Lower lobe of right lung (tissue), 2 donors: Measurements from ENCODE around the gene C15orf40. TPM values are rescaled to one million over a fixed set of nuclear protein-coding genes. Genes with fewer than 3 reads are reported as not detected.
A peak's percentile ranks its signal among the peaks of the same experiment; 100 is the strongest.
"Not testable (repeated sequence)": the region's sequence is repeated elsewhere in the genome, so short reads cannot be mapped to it uniquely, and the experiment has no call there.

Experiments used
- ATAC-seq, 2 donors: fragments of 200-7000 bp; cut with Tn5 transposase; one replicate each; pipeline ENCODE4 v1.9.1; 2020 to 2022; ENCODE audit warnings: mild to moderate bottlenecking in 2 of 2, moderate library complexity in 2 of 2
- DNase-seq: peaks from one replicate; pipeline ENCODE4 v3.0.0-alpha.2; 2020
- H3K27ac ChIP-seq: fragments of 200-600 bp; one replicate; pipeline ENCODE4 v1.8.0; 2022
- H3K27me3 ChIP-seq: fragments of 200-600 bp; one replicate; pipeline ENCODE4 v1.8.0; 2022; ENCODE audit warnings: low read depth
- H3K36me3 ChIP-seq: fragments of 200-600 bp; one replicate; pipeline ENCODE4 v1.8.0; 2022; ENCODE audit warnings: mild to moderate bottlenecking
- H3K4me1 ChIP-seq: fragments of 200-600 bp; one replicate; pipeline ENCODE4 v1.8.0; 2022
- H3K4me3 ChIP-seq: fragments of 200-600 bp; one replicate; pipeline ENCODE4 v1.8.0; 2022; ENCODE audit warnings: mild to moderate bottlenecking
- H3K9me3 ChIP-seq: fragments of 200-600 bp; one replicate; pipeline ENCODE4 v1.8.0; 2022
- intact Hi-C: fragments of 100-400 bp; cut with DNase I; formaldehyde crosslinking; loops from one replicate; pipeline ENCODE4 v1.11.0; 2022
- total RNA-seq: library from RNA; stranded (reverse); fragmentation: NEBNext Ultra II Directional; extraction: Animal tissue kit (Norgen Biotek cat#: 25700); gene quantifications from one replicate; pipeline ENCODE4 v1.2.1, GENCODE V29; 2021
- TF ChIP-seq, protein P1 (sequence below): fragments of 200-600 bp; IDR thresholded peaks from one replicate; pipeline ENCODE4 v1.8.0; 2022; ENCODE audit warnings: antibody characterized with exemption, mild to moderate bottlenecking
- donor health status: DM: no; HTN: yes; CAD: no; lungs with severe emphysema.

The C15orf40 gene
- total RNA-seq, 1 donor from 2014 or later: 17.8 TPM

DNA sequence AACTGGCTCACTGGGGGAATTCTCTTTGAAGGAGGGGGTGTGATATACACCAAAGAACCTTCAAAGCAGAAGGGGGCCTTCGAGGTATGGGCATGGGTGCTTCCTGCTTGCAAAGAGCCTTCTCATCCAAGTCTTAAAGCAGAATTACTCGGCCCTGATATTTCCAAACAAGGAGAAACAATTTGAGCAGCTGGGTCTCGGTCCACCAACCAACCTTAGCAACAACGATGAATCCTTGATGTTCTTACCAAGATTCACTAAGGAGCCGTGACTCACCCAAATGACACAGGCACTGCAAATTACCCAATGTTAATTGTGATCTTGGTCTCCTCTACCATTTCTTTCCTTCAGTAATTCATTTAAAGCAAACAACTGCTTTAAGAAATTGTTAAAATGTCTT lies 66.6 kb downstream of the C15orf40 start:
- Histone ChIP-seq H3K9me3 (no peaks in the 10 kb centered on the region), H3K4me1 (peaks cover 7% of the 10 kb centered on the region), H3K36me3 (no peaks in the 10 kb centered on the region), H3K27ac (no peak overlapping the region), H3K4me3 (no peak overlapping the region), H3K27me3 (no peaks in the 10 kb centered on the region)
- TF ChIP-seq, protein P1, sequence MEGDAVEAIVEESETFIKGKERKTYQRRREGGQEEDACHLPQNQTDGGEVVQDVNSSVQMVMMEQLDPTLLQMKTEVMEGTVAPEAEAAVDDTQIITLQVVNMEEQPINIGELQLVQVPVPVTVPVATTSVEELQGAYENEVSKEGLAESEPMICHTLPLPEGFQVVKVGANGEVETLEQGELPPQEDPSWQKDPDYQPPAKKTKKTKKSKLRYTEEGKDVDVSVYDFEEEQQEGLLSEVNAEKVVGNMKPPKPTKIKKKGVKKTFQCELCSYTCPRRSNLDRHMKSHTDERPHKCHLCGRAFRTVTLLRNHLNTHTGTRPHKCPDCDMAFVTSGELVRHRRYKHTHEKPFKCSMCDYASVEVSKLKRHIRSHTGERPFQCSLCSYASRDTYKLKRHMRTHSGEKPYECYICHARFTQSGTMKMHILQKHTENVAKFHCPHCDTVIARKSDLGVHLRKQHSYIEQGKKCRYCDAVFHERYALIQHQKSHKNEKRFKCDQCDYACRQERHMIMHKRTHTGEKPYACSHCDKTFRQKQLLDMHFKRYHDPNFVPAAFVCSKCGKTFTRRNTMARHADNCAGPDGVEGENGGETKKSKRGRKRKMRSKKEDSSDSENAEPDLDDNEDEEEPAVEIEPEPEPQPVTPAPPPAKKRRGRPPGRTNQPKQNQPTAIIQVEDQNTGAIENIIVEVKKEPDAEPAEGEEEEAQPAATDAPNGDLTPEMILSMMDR: no peak
- DNase-seq (no peak), ATAC-seq (no peak)
- intact Hi-C loops: no loop called here

DNA sequence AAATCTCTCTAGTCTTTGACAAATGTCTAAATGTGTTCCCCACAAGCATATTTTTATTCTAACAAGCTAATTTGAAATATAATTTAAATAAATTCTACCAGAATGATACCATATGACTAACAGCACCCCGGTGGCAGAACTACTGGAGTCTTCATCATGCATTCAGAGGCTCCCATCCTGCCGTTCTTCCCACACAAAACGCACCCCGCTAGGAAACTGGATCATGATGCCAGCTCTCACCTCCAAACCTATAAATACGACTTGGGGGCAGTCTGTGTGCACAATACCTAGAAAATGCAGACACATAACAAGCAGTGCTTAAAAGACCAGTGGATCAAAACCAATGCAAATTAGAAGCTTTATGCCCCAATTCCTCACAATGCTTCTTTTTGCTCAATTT lies 67.4 kb downstream of the C15orf40 start:
- DNase-seq (no peak), ATAC-seq (no peak)
- TF ChIP-seq, protein P1: no peak
- intact Hi-C loops: no loop called here
- no peak overlapping the region for H3K4me3 ChIP-seq
- no peaks in the 10 kb centered on the region for H3K36me3 ChIP-seq
- no peaks in the 10 kb centered on the region for H3K9me3 ChIP-seq
- H3K27ac ChIP-seq: no peak overlapping the region
- peaks cover 7% of the 10 kb centered on the region for H3K4me1 ChIP-seq
- H3K27me3 ChIP-seq: no peaks in the 10 kb centered on the region

DNA sequence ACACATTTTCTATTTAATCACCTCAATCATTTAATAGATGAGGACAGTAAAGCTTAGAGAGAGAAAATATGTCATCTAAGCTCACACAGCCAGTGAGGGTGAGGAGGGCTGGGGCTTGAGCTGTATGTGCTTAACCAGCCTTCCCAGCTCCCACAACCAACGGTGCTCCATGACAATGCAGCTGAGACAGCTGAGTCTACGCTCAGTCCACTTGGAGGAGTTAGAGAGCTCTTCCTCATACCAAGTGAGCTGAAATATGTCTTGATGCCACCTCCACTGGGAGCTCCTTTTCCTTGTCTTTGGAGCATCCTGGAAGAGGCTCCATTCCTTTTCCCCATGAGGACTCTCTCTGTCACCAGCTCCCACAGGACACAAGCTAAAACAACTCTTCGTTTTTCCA lies 68.3 kb downstream of the C15orf40 start:
- H3K36me3 ChIP-seq: no peaks in the 10 kb centered on the region
- no peak for ATAC-seq
- intact Hi-C loops: no loop called here
- DNase-seq: no peak
- TF ChIP-seq, protein P1: no peak
- no peak overlapping the region for H3K27ac ChIP-seq
- no peaks in the 10 kb centered on the region for H3K27me3 ChIP-seq
- H3K9me3 ChIP-seq: no peaks in the 10 kb centered on the region
- H3K4me1 ChIP-seq: peaks cover 7% of the 10 kb centered on the region
- H3K4me3 ChIP-seq: no peak overlapping the region

DNA sequence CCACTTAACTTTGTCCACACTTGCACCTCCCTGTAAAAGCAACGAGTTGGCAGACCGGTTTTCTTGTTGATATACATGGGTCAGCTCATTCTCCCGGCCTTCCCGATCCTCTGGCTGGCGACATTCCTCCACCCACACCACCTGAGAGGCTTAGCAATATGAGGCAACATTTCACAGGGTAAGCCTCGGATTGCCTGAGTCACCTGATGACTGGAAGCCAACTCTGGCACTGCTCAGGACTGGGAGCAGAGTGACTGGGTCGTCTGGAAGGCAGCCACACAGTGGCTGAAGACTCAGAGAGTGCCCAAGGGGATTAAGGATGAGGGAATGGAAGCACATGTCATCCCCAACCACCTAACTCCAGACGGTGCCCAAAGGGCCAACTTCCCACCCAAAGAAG lies 68.7 kb downstream of the C15orf40 start:
- intact Hi-C loops: no loop called here
- TF ChIP-seq, protein P1: no peak
- peak; percentile 95 to 97 for ATAC-seq
- Histone ChIP-seq H3K36me3 (no peaks in the 10 kb centered on the region), H3K4me1 (peaks cover 7% of the 10 kb centered on the region), H3K9me3 (no peaks in the 10 kb centered on the region), H3K27me3 (no peaks in the 10 kb centered on the region), H3K27ac (no peak overlapping the region), H3K4me3 (no peak overlapping the region)
- DNase-seq: peak; percentile 78

DNA sequence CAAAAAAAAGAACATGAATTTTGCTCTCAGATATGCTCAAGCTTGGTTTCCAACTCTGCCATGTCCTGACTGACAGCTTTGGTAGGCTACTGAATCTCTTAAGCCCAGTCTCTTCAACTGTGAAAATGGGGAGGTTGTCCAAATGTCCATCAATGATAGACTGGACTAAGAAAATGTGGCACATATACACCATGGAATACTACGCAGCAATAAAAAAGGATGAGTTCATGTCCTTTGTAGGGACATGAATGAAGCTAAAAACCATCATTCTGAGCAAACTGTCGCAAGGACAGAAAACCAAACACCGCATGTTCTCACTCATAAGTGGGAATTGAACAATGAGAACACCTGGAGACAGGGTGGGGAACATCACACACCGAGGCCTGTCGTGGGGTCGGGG lies 71.8 kb downstream of the C15orf40 start:
- H3K9me3 ChIP-seq, H3K36me3 ChIP-seq, H3K4me1 ChIP-seq, H3K4me3 ChIP-seq, intact Hi-C loops, H3K27ac ChIP-seq, DNase-seq, ATAC-seq, H3K27me3 ChIP-seq: not testable (repeated sequence)

Other genes starting within 250 kb of the C15orf40 start
- gene FSD2, start 205.6 kb downstream of the C15orf40 start, total RNA-seq: 0.18 TPM
- gene WHAMM, start 202.0 kb downstream of the C15orf40 start, total RNA-seq: 9.9 TPM
- gene HOMER2, start 58.9 kb downstream of the C15orf40 start, total RNA-seq: 16.2 TPM
- gene RAMAC, start 25.4 kb downstream of the C15orf40 start, total RNA-seq: 17.9 TPM
- 43.0 TPM for gene BTBD1, start 55.6 kb upstream of the C15orf40 start, total RNA-seq
- gene TM6SF1, start 96.0 kb upstream of the C15orf40 start, total RNA-seq: 31.2 TPM
- gene HDGFL3, start 196.2 kb upstream of the C15orf40 start, total RNA-seq: 26.5 TPM